Testis (tissue), 3 donors: ENCODE results near the gene PLXND1. TPM values are rescaled to one million over a fixed set of nuclear protein-coding genes. Genes with fewer than 3 reads are reported as not detected.

Experiments
- DNase-seq: peaks from one replicate; pipeline ENCODE4 v3.0.0-alpha.2; 2019
- H3K27ac ChIP-seq, 2 donors: fragments of 200-600 bp; sonication (generic); one replicate each; pipeline ENCODE4 v1.5.1; 2019
- H3K27me3 ChIP-seq: fragments of 200-600 bp; sonication (generic); one replicate; pipeline ENCODE4 v1.5.1; 2019
- H3K36me3 ChIP-seq: fragments of 200-600 bp; sonication (generic); one replicate; pipeline ENCODE4 v1.5.1; 2017; ENCODE audit warnings: low read depth; ENCODE audit errors: missing control alignments
- H3K4me1 ChIP-seq: fragments of 200-600 bp; sonication (generic); one replicate; pipeline ENCODE4 v1.5.1; 2019
- H3K4me3 ChIP-seq, 2 donors: fragments of 200-600 bp; sonication (generic); one replicate each; pipeline ENCODE4 v1.5.1; 2017 to 2019
- H3K9me3 ChIP-seq: fragments of 200-600 bp; sonication (generic); one replicate; pipeline ENCODE4 v1.5.1; 2017
- POLR2A ChIP-seq: fragments of 450-650 bp; IDR thresholded peaks from one replicate; pipeline ENCODE4 v1.6.1; 2017; ENCODE audit warnings: antibody characterized with exemption, mild to moderate bottlenecking, moderate library complexity
- WGBS, 2 donors: methylation state at CpG; one replicate each; pipeline ENCODE4 v1.1.5; 2018; 5-methylcytosine and 5-hydroxymethylcytosine counted together
- intact Hi-C: fragments of 100-400 bp; cut with DNase I; formaldehyde crosslinking; loops from one replicate; pipeline ENCODE4 v1.15.1; 2023; ENCODE audit warnings: low total_unique reads
- polyA plus RNA-seq: library from polyadenylated mRNA; stranded (reverse); fragments of 350-450 nt; fragmentation: Illumina TruSeq; extraction: RNeasy Lipid Tissue Mini Kit (QIAGEN cat#74804); gene quantifications from one replicate; pipeline ENCODE4 v1.2.3, GENCODE V29; 2014; ENCODE audit warnings: low read depth, low replicate concordance; ENCODE audit not compliant: insufficient read depth
- total RNA-seq, 2 donors: library from RNA; depleted of rRNA; stranded (reverse); fragments of >200 nt; gene quantifications; one replicate each; pipeline ENCODE4 v1.2.3, GENCODE V29; 2016
- TF ChIP-seq, protein P1 (sequence below), 3 experiments: fragments of 450-650 bp in 2 of 3; fragments of 200-600 bp in 1 of 3; sonication (generic) in 1 of 3; IDR thresholded peaks; one replicate each; pipeline ENCODE4 v1.5.1; 2016 to 2019; ENCODE audit warnings: antibody characterized with exemption in 3 of 3, mild to moderate bottlenecking in 2 of 3, moderate library complexity in 1 of 3

PLXND1 gene
- total and polyA plus RNA-seq, 3 donors from 2014 or later, result 50.2 to 87.8 (median 69.2) TPM

DNA sequence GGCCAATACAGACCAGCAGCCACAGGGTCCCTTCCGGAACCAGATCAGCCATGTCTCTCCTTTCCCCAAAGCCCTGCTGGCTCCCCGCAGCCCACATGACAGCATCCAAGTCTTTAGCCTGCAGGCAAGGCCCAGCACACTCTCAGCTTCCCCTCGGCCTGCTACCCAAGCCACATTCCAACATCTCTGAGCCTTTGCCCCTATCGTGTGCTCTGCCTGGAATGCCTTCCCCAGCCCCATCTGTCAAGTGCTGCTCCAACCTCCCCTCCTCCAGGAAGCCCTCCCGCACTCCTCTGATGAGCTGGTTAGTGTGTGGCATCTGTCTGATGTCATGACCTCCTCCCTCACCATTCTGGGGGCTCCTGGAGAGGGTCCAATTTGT lies 8.5 kb downstream of the PLXND1 start:
- H3K27ac ChIP-seq, result peak overlapping the region; percentile 68 to 86
- H3K4me3 ChIP-seq, result no peak overlapping the region
- no peaks in the 10 kb centered on the region for H3K9me3 ChIP-seq
- no peaks in the 10 kb centered on the region for H3K36me3 ChIP-seq
- peaks cover 74% of the 10 kb centered on the region for H3K4me1 ChIP-seq
- 53 to 69% methylated on average over 3 to 5 of the region's 5 CpGs for WGBS, 2 donors
- no peak for DNase-seq
- intact Hi-C loops, result no loop called here
- TF ChIP-seq, protein P1, sequence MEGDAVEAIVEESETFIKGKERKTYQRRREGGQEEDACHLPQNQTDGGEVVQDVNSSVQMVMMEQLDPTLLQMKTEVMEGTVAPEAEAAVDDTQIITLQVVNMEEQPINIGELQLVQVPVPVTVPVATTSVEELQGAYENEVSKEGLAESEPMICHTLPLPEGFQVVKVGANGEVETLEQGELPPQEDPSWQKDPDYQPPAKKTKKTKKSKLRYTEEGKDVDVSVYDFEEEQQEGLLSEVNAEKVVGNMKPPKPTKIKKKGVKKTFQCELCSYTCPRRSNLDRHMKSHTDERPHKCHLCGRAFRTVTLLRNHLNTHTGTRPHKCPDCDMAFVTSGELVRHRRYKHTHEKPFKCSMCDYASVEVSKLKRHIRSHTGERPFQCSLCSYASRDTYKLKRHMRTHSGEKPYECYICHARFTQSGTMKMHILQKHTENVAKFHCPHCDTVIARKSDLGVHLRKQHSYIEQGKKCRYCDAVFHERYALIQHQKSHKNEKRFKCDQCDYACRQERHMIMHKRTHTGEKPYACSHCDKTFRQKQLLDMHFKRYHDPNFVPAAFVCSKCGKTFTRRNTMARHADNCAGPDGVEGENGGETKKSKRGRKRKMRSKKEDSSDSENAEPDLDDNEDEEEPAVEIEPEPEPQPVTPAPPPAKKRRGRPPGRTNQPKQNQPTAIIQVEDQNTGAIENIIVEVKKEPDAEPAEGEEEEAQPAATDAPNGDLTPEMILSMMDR (IDR thresholded peaks at IDR 0.05), result no peak
- no peak for TF ChIP-seq POLR2A
- no peaks in the 10 kb centered on the region for H3K27me3 ChIP-seq

DNA sequence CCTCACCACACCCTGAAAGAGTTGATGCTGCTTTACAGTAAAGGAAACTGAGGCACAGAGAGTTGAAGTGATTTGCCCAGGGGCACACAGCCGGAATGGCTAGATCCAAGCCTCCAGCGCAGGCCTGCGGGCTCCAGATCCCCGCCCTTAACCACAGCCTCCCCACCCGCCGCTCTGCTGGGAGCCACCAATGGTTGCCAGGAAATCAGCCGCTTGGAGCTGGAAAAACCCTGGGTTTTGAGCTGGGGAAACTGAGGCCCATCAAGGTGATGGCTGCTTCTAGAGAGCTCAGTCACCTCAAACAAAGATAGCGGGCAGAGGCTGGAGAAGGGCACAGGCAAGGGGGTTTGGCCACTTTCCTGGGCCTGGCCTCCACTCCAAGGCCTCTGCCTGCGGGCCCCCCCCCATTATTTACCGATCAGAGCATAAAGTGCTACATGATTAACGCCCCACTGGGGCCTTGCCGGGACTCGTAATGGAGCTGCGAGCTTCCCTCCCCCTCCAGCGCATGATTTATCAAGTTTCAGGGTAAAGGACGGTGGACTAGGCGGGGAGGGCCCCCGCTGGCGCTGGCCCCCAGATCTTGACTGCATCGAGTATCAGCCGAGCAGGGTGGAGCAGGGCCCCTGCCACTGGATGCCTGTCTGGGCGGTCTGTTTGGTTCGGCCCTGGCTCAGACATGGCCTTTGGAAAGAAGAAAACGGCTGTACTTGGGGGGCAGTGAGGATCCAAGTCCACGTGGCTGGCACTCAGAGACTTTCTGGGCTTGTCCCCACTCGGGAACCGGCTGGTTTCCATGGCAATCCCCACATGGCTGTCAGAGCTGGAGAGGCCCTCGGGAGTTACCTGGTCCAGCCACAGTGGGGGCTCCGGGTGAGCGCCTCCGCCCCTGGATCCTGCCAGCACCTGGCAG lies 9.1 kb downstream of the PLXND1 start:
- DNase-seq, result peak; percentile 54

DNA sequence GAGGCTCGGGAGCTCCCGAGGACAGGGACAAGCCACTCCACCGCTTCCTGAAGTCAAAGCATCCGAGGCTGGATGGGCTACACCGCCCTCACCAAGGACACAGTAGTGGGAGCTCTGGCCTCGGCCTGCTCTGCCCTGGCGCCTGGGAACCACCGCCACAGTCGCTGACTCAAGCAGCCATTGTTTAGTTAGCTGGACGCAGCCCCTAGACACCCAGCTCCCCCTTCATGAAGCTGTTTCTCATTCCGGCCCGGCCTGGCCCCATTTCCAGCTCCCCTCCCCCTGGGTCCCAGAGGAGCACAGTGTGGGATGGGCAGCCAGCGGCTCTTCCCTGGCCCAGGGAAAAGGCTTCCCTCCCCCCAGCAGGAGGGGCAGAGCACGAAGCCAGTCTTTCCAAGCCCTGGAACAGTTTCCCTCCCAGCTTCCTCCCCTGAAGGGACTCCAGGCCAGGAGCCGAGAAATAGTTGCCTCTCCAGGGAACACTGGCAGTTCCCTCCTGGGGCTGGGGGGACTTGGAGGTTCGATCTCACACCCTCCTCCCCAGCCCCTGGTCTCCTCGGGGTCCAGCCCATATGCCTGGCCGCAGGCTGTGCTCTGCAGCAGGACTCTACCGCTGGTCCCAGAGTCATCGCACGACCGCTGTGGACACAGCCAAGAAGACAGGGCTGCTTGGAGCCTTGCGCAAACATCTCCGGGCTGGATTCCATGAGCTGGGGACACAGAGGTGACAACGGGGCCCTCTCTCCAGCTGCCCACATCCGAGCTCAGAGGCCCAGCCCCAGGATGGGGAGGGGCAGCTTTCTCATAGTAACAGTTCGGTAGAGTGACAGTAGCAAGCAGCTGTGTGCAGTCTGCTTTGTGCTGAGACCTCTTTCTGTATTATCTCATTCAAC lies 10.0 kb downstream of the PLXND1 start:
- Histone ChIP-seq H3K27me3 (no peaks in the 10 kb centered on the region), H3K36me3 (no peaks in the 10 kb centered on the region), H3K27ac (peak overlapping the region; percentile 68 to 86), H3K4me1 (peaks cover 78% of the 10 kb centered on the region), H3K4me3 (no peak overlapping the region), H3K9me3 (no peaks in the 10 kb centered on the region)
- no peak for TF ChIP-seq POLR2A
- TF ChIP-seq, protein P1 (IDR thresholded peaks at IDR 0.05), result no peak
- WGBS, 2 donors, result 39 to 53% methylated on average over 13 to 27 of the region's 27 CpGs
- DNase-seq, result peak; percentile 81
- intact Hi-C loops, result no loop called here

More for the DNA sequence above, 9.1 kb downstream of the PLXND1 start:
- Histone ChIP-seq H3K27ac (peak overlapping the region; percentile 68 to 86), H3K4me3 (no peak overlapping the region), H3K36me3 (no peaks in the 10 kb centered on the region), H3K9me3 (no peaks in the 10 kb centered on the region), H3K4me1 (peaks cover 71% of the 10 kb centered on the region), H3K27me3 (no peaks in the 10 kb centered on the region)
- intact Hi-C loops, result no loop called here
- 37 to 43% methylated on average over 13 to 31 of the region's 31 CpGs for WGBS, 2 donors
- no peak for TF ChIP-seq POLR2A
- TF ChIP-seq, protein P1 (IDR thresholded peaks at IDR 0.05), result no peak

DNA sequence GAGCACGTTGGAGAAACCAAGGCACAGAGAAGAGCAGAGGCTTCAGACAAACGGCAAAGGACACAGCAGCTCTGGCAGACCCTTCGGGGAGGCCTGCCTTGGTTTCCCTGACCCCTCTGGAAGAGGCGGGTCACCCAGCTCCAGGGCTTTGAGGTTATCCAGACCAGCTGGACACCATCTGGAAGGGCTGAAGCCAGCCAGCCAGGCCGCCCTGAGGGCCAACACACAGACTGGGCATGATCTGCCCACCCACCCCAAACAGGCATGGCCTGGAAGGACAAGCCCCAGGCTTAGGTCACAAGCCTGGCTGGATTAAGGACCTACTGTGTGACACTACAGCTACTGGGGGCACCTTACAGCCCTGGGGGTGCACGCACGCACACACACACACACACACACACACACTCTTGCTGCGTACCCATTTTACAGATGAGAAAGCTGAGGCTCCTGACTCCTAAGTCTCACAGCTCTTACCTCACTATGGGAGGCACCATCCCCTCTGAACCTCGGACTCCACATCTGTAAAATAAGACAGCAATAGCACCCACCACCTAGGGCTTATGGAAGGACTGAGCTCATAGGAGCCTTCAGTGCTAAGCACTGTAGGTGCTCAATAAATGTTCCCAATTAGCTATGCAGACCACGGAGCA lies 10.8 kb downstream of the PLXND1 start:
- DNase-seq, result no peak

More for the DNA sequence above, 10.8 kb downstream of the PLXND1 start:
- WGBS, 2 donors, result 30 to 49% methylated on average over 5 to 10 of the region's 10 CpGs
- H3K27ac ChIP-seq, result peak overlapping the region; percentile 68 to 86
- no peaks in the 10 kb centered on the region for H3K9me3 ChIP-seq
- H3K36me3 ChIP-seq, result no peaks in the 10 kb centered on the region
- H3K4me3 ChIP-seq, result no peak overlapping the region
- no peak for TF ChIP-seq POLR2A
- TF ChIP-seq, protein P1 (IDR thresholded peaks at IDR 0.05), result no peak
- intact Hi-C loops, result no loop called here
- no peaks in the 10 kb centered on the region for H3K27me3 ChIP-seq
- peaks cover 82% of the 10 kb centered on the region for H3K4me1 ChIP-seq
